Measurements from ENCODE around the gene TNRC6C.

The TNRC6C gene

GRCh38 chr17:78013683-78014467, 55.4 kb downstream of the TNRC6C start:
- peak; percentile 28 for DNase-seq (ENCODE audit: low read depth, low spot score)

- DNase-seq (ENCODE audit: low read depth, low spot score) = no peak
Measured at GRCh38 chr17:78014646-78015045, 56.1 kb downstream of the TNRC6C start.

GRCh38 chr17:78016852-78017251, 58.3 kb downstream of the TNRC6C start:
- no peak for DNase-seq (ENCODE audit: low read depth, low spot score)

- DNase-seq (ENCODE audit: low read depth, low spot score) = no peak
Measured at GRCh38 chr17:78019367-78019975, 61.0 kb downstream of the TNRC6C start.

- no peak for DNase-seq (ENCODE audit: low read depth, low spot score)
Measured at GRCh38 chr17:78019976-78020716, 61.6 kb downstream of the TNRC6C start.

- no peak for DNase-seq (ENCODE audit: low read depth, low spot score)
Measured at GRCh38 chr17:78020717-78021108, 62.2 kb downstream of the TNRC6C start.

GRCh38 chr17:78022425-78022824, 63.9 kb downstream of the TNRC6C start:
- DNase-seq (ENCODE audit: low read depth, low spot score) = no peak

GRCh38 chr17:78023042-78023441, 64.5 kb downstream of the TNRC6C start:
- no peak for DNase-seq (ENCODE audit: low read depth, low spot score)

GRCh38 chr17:78026381-78026780, 67.9 kb downstream of the TNRC6C start:
- no peak for DNase-seq (ENCODE audit: low read depth, low spot score)

GRCh38 chr17:78027121-78027520, 68.6 kb downstream of the TNRC6C start:
- no peak for DNase-seq (ENCODE audit: low read depth, low spot score)

GRCh38 chr17:78029697-78030096, 71.2 kb downstream of the TNRC6C start:
- DNase-seq (ENCODE audit: low read depth, low spot score) = no peak

- DNase-seq (ENCODE audit: low read depth, low spot score) = no peak
Measured at GRCh38 chr17:78031435-78031834, 72.9 kb downstream of the TNRC6C start.

- DNase-seq (ENCODE audit: low read depth, low spot score) = no peak
Measured at GRCh38 chr17:78032166-78032565, 73.7 kb downstream of the TNRC6C start.

- DNase-seq (ENCODE audit: low read depth, low spot score) = no peak
Measured at GRCh38 chr17:78034429-78035091, 76.1 kb downstream of the TNRC6C start.

GRCh38 chr17:78037280-78037679, 78.8 kb downstream of the TNRC6C start:
- no peak for DNase-seq (ENCODE audit: low read depth, low spot score)

- DNase-seq (ENCODE audit: low read depth, low spot score) = no peak
Measured at GRCh38 chr17:78038748-78039288, 80.3 kb downstream of the TNRC6C start.

- DNase-seq (ENCODE audit: low read depth, low spot score) = no peak
Measured at GRCh38 chr17:78039581-78039980, 81.1 kb downstream of the TNRC6C start.

GRCh38 chr17:78040440-78041385, 82.2 kb downstream of the TNRC6C start:
- DNase-seq (ENCODE audit: low read depth, low spot score) = no peak

GRCh38 chr17:78041386-78042179, 83.1 kb downstream of the TNRC6C start:
- DNase-seq (ENCODE audit: low read depth, low spot score) = no peak

GRCh38 chr17:78042542-78042941, 84.0 kb downstream of the TNRC6C start:
- DNase-seq (ENCODE audit: low read depth, low spot score) = no peak

Measured in activated CD4-positive, CD25-positive, alpha-beta regulatory T cell treated with anti-CD3 and anti-CD28 coated beads, Interleukin-2, amount 50 U/mL, for 16 hours (primary cell).